Caki2 (cell line): ENCODE data around the gene MAP6D1. TPM values are rescaled to one million over a fixed set of nuclear protein-coding genes. Genes with fewer than 3 reads are reported as not detected.
A peak's percentile ranks its signal among the peaks of the same experiment; 100 is the strongest.

Experiments used
- DNase-seq: peaks from one replicate; pipeline ENCODE4 v3.0.0-alpha.2; 2015; ENCODE audit warnings: low read depth
- in situ Hi-C: cut with HindIII; loops from 2 replicates; pipeline ENCODE4 v1.10.0; 2016; ENCODE audit warnings: low sequenced_read_pairs, low pct_unique_long_range_greater_than_20kb, mixed read lengths
- total RNA-seq: library from RNA; depleted of rRNA; stranded (reverse); fragments of >200 nt; shearing (Covaris generic); gene quantifications from 2 replicates; pipeline ENCODE4 v1.2.3, GENCODE V29; 2014; ENCODE audit warnings: low replicate concordance

MAP6D1 gene
- total RNA-seq, 1 experiment from 2014 or later = 4.9 TPM

GRCh38 chr3:183826448-183827250 lies 1.3 kb upstream of the MAP6D1 start:
- in situ Hi-C loops = no loop called here
- no peak for DNase-seq

- in situ Hi-C loops = no loop called here
- DNase-seq = peak; percentile 38
These were observed 469 bp downstream of the MAP6D1 start for GRCh38 chr3:183824761-183825455.

- DNase-seq = no peak
- in situ Hi-C loops = no loop called here
These were observed 1.4 kb downstream of the MAP6D1 start for GRCh38 chr3:183823963-183824362.

GRCh38 chr3:183822631-183823030 lies 2.7 kb downstream of the MAP6D1 start:
- no peak for DNase-seq
- in situ Hi-C loops = no loop called here

- in situ Hi-C loops = no loop called here
- DNase-seq = no peak
These were observed 5.5 kb downstream of the MAP6D1 start for GRCh38 chr3:183819831-183820230.

- in situ Hi-C loops = no loop called here
- DNase-seq = no peak
These were observed 6.4 kb downstream of the MAP6D1 start for GRCh38 chr3:183818706-183819624.

- DNase-seq = no peak
- in situ Hi-C loops = no loop called here
These were observed 7.2 kb downstream of the MAP6D1 start for GRCh38 chr3:183818041-183818620.

GRCh38 chr3:183817639-183818038 lies 7.7 kb downstream of the MAP6D1 start:
- in situ Hi-C loops = no loop called here
- no peak for DNase-seq

- no peak for DNase-seq
- in situ Hi-C loops = no loop called here
These were observed 8.5 kb downstream of the MAP6D1 start for GRCh38 chr3:183816681-183817510.

GRCh38 chr3:183815951-183816475 lies 9.4 kb downstream of the MAP6D1 start:
- no peak for DNase-seq

GRCh38 chr3:183815563-183815940 lies 9.8 kb downstream of the MAP6D1 start:
- DNase-seq = no peak
- in situ Hi-C loops = no loop called here

More at GRCh38 chr3:183815951-183816475, 9.4 kb downstream of the MAP6D1 start:
- in situ Hi-C loops = no loop called here

- in situ Hi-C loops = no loop called here
- no peak for DNase-seq
These were observed 11.1 kb downstream of the MAP6D1 start for GRCh38 chr3:183814240-183814639.

- in situ Hi-C loops = no loop called here
- no peak for DNase-seq
These were observed 12.5 kb downstream of the MAP6D1 start for GRCh38 chr3:183812761-183813445.

GRCh38 chr3:183811638-183812037 lies 13.7 kb downstream of the MAP6D1 start:
- in situ Hi-C loops = no loop called here
- DNase-seq = no peak

GRCh38 chr3:183810643-183811594 lies 14.5 kb downstream of the MAP6D1 start:
- in situ Hi-C loops = no loop called here
- DNase-seq = no peak

- in situ Hi-C loops = no loop called here
- DNase-seq = no peak
These were observed 16.1 kb downstream of the MAP6D1 start for GRCh38 chr3:183809270-183809669.
